HG03064 (cell line): ENCODE measurements around the gene TMX3.

Source experiments
- ATAC-seq: cut with Tn5 transposase; IDR thresholded peaks from one replicate; pipeline ENCODE4 v1.9.1; 2021; ENCODE audit warnings: low read depth; ENCODE audit not compliant: unreplicated experiment

The TMX3 gene

GRCh38 chr18:68713796-68714195 lies 1.1 kb downstream of the TMX3 start:
- no peak for ATAC-seq

DNA sequence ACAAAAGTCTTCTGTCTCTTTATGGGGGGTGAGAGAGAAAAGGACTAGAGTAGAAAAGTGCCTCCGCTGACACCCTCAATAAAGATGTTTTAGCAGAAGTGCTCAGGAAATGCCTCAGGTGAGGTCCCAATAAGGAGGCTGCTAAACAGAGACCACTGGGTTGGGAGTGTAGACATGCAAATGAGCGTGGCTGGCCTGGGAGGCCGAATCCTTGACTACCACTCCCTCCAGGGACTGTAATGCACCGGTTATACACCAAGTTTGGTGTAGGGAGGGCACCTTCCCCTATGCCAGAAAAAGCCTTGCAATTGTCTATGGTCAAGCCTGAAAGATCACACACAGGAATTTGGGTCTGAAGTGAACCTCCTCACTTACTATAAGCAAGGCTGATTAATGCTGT lies 1.8 kb downstream of the TMX3 start:
- no peak for ATAC-seq

- no peak for ATAC-seq
Measured at GRCh38 chr18:68707646-68708045, 7.3 kb downstream of the TMX3 start.

DNA sequence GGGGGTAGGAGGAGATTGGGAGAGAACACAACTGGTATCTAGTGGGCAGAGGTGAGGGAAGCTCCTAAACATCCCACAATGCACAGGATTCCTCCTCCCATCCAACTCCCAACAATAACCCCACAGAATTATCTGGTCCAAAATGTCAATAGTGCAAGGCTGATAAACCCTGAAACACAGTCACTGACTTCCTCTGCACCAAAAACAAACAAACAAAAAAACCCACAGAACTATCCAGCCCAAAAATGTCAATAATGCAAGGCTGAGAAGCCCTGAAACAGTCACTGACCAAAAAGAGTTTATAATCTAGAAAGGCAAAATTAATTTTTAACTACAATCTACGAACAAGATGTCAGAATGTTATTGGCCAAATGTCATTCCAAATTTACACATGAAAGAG lies 9.8 kb downstream of the TMX3 start:
- ATAC-seq = no peak

DNA sequence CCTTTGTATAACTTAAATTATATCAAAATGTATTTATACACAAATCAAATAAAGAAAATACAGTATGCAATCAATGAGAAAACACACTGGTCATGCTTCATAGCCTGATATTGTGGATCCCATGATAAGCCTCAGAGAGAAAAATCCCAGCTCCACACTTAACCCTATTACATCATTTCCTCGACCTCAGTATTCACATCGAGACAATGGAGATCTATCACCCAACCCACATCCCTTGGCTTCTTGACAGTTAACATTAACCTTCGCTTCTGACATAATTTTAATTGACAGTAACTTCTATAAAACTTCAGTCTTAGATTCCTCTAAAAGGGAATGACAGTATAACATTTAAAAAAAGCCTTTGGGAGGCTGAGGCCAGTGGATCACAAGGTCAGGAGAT lies 11.6 kb downstream of the TMX3 start:
- no peak for ATAC-seq

- ATAC-seq = no peak
Measured at GRCh38 chr18:68701353-68701752, 13.6 kb downstream of the TMX3 start.

GRCh38 chr18:68699043-68699442 lies 15.9 kb downstream of the TMX3 start:
- ATAC-seq = no peak

DNA sequence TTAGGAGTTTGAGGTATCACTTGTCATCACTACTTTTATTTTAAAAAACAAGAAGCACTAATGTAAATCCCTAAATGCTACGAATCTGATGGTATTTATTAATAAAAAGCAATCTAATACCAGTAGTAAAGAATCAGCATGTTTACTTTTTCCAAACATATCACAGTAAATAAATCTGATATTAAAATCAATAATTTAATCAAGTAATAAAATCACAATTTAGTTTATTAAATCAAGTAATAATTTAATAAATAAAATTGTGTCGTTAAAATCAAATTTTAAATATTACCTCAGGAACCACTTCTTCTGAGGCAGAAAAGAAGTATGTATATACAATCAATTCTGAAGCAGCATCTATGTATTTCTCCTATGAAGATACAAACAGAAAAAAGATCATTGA lies 18.0 kb downstream of the TMX3 start:
- no peak for ATAC-seq

DNA sequence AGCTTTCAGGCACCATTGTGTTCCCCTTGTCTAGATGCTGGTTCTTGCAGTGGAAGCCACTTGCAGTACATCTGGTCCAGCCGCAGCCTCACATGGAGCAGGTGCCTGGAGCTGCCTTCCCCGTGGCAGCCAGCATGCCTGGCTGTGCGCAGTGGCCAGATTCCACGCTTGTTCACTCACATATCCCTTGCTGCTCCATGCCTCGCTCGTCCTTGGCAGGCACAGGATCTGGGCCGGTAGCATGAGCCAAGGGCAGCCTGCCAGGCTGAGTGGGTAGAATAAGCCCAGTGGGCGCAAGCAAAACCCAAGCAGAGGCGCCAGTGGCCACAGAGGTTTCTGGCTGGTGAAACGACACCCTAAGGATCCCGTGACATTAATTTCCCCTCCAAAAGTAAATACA lies 20.6 kb downstream of the TMX3 start:
- no peak for ATAC-seq

- ATAC-seq = no peak
Measured at GRCh38 chr18:68693091-68693815, 21.7 kb downstream of the TMX3 start.

- ATAC-seq = no peak
Measured at GRCh38 chr18:68679528-68679927, 35.4 kb downstream of the TMX3 start.

GRCh38 chr18:68676913-68677312 lies 38.0 kb downstream of the TMX3 start:
- ATAC-seq = peak; percentile 55

DNA sequence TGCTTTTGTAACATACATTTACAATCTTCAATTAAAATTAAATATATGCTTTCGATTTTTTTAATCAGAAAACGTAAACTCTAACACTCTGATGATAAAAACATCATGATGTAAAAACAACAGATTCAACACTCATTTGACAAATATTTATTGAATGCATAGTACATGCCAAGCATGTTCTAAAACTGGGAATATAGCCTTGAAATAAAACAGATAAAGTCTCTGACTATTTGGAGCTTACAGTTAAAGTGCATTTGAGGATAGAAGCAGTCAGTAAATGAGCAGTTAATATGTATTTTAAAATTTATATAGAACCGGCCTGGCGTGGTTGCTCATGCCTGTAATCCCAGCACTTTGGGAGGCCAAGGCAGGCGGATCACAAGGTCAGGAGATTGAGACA lies 47.8 kb downstream of the TMX3 start:
- no peak for ATAC-seq

DNA sequence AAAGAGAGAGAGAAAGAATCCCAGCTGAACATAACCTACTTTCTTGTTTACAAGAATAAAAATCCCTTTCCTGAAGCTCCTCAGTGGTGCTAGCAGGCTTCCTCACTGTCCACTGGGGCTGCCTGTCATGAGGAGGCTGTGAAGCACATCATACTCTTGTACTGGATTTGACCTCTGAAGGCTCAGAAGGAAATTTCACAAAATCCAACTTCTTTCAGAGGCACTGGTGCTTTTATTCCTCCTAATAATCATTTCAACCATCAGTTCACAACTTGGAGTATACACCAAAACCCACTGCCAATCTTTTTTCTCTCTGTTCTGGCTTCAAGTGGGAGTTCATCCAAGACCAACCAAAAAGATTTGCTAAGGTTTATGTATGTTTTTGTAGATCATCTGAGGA lies 48.5 kb downstream of the TMX3 start:
- ATAC-seq = no peak

GRCh38 chr18:68665628-68666027 lies 49.3 kb downstream of the TMX3 start:
- ATAC-seq = no peak

DNA sequence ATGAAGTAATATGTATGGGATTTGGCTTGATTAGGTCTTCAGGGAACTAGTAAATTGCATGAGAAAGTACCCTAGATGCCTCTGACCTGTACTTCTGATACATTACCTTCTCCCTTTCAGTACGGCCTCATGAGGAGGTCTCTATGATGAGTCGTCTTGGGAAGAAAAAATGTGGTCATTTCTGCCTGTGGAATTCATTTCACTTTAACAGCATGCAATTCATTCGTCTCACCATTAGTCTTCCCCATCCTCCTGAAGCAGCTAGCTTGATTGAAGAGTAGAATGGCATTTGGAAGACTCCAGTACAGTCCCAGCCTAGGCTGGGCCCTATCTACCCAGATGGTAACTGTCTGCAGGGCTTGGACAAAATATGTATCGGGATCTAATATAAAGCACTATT lies 52.2 kb downstream of the TMX3 start:
- ATAC-seq = no peak

DNA sequence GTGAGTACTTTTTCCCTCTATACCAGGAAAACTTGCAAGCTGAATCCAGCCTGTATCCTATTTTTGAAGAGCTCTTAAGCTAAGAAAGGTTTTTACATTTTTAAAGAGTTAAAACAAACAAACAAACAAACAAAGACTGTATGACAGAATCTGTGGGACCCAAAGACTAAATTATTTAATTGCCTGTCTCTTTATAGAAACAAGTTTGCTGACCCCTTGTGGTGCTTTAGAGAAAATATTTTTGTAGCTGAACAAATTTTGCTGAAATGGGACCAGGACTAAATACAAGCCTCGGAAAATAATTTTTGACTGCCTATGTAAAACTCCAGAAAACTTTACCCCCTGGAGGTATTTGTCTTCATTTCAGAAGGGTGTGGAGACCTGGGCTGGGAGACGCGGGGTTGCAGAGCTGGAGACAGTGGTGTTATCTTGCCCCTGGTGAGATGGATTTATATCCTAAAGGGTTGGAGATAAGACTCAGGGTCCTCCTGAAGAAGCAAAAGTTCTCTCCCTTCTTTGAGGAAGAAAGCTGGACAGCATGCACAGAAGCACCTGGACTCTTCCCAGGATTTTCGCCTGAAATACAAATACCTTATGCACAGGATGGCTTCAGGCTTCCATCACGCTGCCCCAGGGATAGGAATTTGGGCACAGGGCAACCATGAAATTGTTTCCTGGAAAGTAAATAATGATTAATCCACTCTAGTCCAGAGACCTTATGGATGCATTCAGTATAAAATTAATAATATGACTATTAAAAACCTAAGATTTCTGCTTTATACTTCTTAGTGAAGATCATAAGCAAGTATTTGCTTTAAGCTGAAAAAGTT lies 54.3 kb downstream of the TMX3 start:
- no peak for ATAC-seq

GRCh38 chr18:68648191-68648590 lies 66.7 kb downstream of the TMX3 start:
- ATAC-seq = no peak

- ATAC-seq = no peak
Measured at GRCh38 chr18:68642003-68642402, 72.9 kb downstream of the TMX3 start.

DNA sequence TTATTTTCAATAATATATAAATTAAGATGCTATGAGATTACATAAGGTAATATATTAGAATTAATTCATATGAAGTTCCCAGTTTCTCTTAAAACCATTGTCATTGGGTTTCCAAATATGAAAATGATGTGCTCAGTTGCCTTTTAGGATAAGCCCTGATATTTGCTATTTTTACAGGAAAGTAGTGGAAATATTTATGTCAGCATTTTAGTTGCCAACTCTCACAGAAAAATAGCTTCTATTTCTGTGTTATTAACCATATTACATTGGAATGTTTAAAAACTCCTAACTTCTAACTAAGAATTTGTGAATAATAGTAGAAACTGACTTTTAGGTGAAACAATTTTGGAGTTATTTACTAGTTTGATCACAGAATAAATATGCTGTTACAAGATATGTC lies 74.0 kb downstream of the TMX3 start:
- ATAC-seq = no peak

GRCh38 chr18:68638613-68639012 lies 76.3 kb downstream of the TMX3 start:
- ATAC-seq = no peak

- no peak for ATAC-seq
Measured at GRCh38 chr18:68627812-68628211, 87.1 kb downstream of the TMX3 start.
